Measurements from ENCODE around the gene PCDH9. TPM values are rescaled to one million over a fixed set of nuclear protein-coding genes. Genes with fewer than 3 reads are reported as not detected.

PCDH9 gene
- total RNA-seq, 2 donors from 2014 or later: 0.44 to 1.0 TPM

DNA sequence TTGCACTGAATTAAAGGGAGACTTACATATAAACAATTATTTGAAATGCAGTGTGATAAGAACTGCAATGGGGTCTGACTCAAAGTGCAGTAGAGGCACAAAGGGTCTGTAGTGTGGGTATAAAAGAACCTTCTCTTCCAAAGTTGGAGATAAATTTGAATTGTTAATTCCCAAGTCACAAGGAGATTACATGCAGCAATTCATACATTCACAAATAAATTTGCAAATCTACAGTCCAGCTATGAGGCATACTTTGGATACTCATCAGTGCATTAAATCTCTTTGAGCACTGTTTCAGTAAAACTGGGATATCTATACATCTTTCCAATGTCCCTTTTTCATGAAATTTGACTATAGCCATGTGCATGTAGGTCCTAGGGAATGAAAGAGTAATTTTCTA is 799.4 kb downstream of the PCDH9 start:
- intact Hi-C loops (cut with DNase I): no loop called here
- Histone ChIP-seq H3K4me3 (no peak overlapping the region), H3K9ac (ENCODE audit: low read depth in 2 of 2, low read length in 2 of 2) (no peak overlapping the region), H3K27ac (no peak overlapping the region), H3K9me3 (no peaks in the 10 kb centered on the region), H3K27me3 (no peaks in the 10 kb centered on the region), H3K4me1 (no peaks in the 10 kb centered on the region), H3K36me3 (no peaks in the 10 kb centered on the region)
- no peak for DNase-seq
- TF ChIP-seq, protein P1, sequence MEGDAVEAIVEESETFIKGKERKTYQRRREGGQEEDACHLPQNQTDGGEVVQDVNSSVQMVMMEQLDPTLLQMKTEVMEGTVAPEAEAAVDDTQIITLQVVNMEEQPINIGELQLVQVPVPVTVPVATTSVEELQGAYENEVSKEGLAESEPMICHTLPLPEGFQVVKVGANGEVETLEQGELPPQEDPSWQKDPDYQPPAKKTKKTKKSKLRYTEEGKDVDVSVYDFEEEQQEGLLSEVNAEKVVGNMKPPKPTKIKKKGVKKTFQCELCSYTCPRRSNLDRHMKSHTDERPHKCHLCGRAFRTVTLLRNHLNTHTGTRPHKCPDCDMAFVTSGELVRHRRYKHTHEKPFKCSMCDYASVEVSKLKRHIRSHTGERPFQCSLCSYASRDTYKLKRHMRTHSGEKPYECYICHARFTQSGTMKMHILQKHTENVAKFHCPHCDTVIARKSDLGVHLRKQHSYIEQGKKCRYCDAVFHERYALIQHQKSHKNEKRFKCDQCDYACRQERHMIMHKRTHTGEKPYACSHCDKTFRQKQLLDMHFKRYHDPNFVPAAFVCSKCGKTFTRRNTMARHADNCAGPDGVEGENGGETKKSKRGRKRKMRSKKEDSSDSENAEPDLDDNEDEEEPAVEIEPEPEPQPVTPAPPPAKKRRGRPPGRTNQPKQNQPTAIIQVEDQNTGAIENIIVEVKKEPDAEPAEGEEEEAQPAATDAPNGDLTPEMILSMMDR (IDR thresholded peaks at IDR 0.05): no peak

- H3K36me3 ChIP-seq: no peaks in the 10 kb centered on the region
- no peak overlapping the region for H3K4me3 ChIP-seq
- no peaks in the 10 kb centered on the region for H3K27me3 ChIP-seq
- no peaks in the 10 kb centered on the region for H3K9me3 ChIP-seq
- H3K27ac ChIP-seq: no peak overlapping the region
- TF ChIP-seq, protein P1 (IDR thresholded peaks at IDR 0.05): no peak
- no peak overlapping the region for H3K9ac ChIP-seq (ENCODE audit: low read depth in 2 of 2, low read length in 2 of 2)
- no peaks in the 10 kb centered on the region for H3K4me1 ChIP-seq
- intact Hi-C loops (cut with DNase I): no loop called here
- DNase-seq: no peak
These were observed 799.9 kb downstream of the PCDH9 start for GRCh38 chr13:66430269-66430668.

DNA sequence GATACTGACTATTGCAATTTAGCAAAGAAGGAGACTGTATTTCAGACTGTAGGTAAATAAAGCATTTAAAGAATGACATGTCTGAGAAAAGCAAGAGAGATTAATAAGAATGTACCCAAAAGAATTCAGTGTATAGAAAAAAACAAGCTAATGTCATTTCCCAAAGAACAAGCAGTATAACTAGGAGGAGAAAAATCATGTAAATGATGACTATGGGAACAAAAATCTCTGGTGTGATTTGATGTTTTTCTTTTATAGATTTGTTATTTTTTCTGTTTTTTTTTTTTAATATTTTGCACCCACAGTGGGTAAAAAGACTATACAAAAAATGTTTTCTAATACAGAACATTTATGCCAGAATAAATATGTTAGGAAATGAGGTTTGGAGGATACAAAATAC is 801.0 kb downstream of the PCDH9 start:
- intact Hi-C loops (cut with DNase I): no loop called here
- H3K9me3 ChIP-seq: no peaks in the 10 kb centered on the region
- H3K4me1 ChIP-seq: no peaks in the 10 kb centered on the region

GRCh38 chr13:66427458-66427861 is 802.7 kb downstream of the PCDH9 start:
- no peak overlapping the region for H3K9ac ChIP-seq (ENCODE audit: low read depth in 2 of 2, low read length in 2 of 2)
- no peak overlapping the region for H3K27ac ChIP-seq
- intact Hi-C loops (cut with DNase I): no loop called here
- H3K27me3 ChIP-seq: no peaks in the 10 kb centered on the region
- no peaks in the 10 kb centered on the region for H3K9me3 ChIP-seq
- TF ChIP-seq, protein P1 (IDR thresholded peaks at IDR 0.05): no peak
- no peaks in the 10 kb centered on the region for H3K36me3 ChIP-seq
- no peak overlapping the region for H3K4me3 ChIP-seq
- H3K4me1 ChIP-seq: no peaks in the 10 kb centered on the region
- DNase-seq: no peak

More for the DNA sequence above, 801.0 kb downstream of the PCDH9 start:
- TF ChIP-seq, protein P1 (IDR thresholded peaks at IDR 0.05): no peak
- Histone ChIP-seq H3K4me3 (no peak overlapping the region), H3K27ac (no peak overlapping the region), H3K36me3 (no peaks in the 10 kb centered on the region), H3K9ac (ENCODE audit: low read depth in 2 of 2, low read length in 2 of 2) (no peak overlapping the region), H3K27me3 (no peaks in the 10 kb centered on the region)
- DNase-seq: no peak

DNA sequence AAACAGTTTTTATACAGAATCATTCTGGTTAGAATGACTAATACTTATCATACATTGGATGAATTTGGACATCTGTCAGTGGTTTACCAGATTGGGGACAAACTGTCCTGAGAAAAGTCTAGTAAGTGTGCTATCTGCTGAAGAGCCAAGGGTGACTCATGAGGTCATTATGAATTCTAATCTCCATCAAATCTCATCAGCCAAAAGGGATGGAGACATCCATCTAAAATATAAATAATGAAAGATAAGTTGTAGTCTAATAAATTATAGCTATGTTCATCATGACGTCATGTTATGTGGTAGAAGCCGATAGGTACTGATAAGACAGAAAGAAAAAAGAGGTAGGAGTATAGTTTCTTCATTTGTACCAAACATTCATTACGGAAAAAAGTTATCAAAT is 804.4 kb downstream of the PCDH9 start:
- TF ChIP-seq, protein P1 (IDR thresholded peaks at IDR 0.05): no peak
- Histone ChIP-seq H3K9me3 (no peaks in the 10 kb centered on the region), H3K4me1 (no peaks in the 10 kb centered on the region), H3K27ac (no peak overlapping the region), H3K36me3 (no peaks in the 10 kb centered on the region), H3K9ac (ENCODE audit: low read depth in 2 of 2, low read length in 2 of 2) (no peak overlapping the region), H3K4me3 (no peak overlapping the region), H3K27me3 (no peaks in the 10 kb centered on the region)
- no peak for DNase-seq
- intact Hi-C loops (cut with DNase I): no loop called here

- Histone ChIP-seq H3K27me3 (no peaks in the 10 kb centered on the region), H3K9me3 (no peaks in the 10 kb centered on the region), H3K4me1 (no peaks in the 10 kb centered on the region), H3K36me3 (no peaks in the 10 kb centered on the region), H3K4me3 (no peak overlapping the region), H3K27ac (no peak overlapping the region), H3K9ac (ENCODE audit: low read depth in 2 of 2, low read length in 2 of 2) (no peak overlapping the region)
- no peak for DNase-seq
- intact Hi-C loops (cut with DNase I): no loop called here
- TF ChIP-seq, protein P1 (IDR thresholded peaks at IDR 0.05): no peak
These were observed 805.7 kb downstream of the PCDH9 start for GRCh38 chr13:66424422-66424821.
